Ecto neural progenitor cell (in vitro differentiated cells): ENCODE measurements around the gene SETMAR.
"Not testable (repeated sequence)": the region's sequence is repeated elsewhere in the genome, so short reads cannot be mapped to it uniquely, and the experiment has no call there.

Experiments
- DNase-seq: peaks from one replicate; pipeline ENCODE4 v3.0.0-alpha.2; 2018; ENCODE audit warnings: low spot score

SETMAR gene

GRCh38 chr3:4303187-4304123 lies at the start of gene SETMAR:
Gene SETMAR (plus strand): TSS chr3:4303369. CDS start chr3:4303371, 2 bp downstream.
- DNase-seq: peak; percentile 91

GRCh38 chr3:4261406-4261805 lies 41.8 kb upstream of the SETMAR start:
- no peak for DNase-seq

DNA sequence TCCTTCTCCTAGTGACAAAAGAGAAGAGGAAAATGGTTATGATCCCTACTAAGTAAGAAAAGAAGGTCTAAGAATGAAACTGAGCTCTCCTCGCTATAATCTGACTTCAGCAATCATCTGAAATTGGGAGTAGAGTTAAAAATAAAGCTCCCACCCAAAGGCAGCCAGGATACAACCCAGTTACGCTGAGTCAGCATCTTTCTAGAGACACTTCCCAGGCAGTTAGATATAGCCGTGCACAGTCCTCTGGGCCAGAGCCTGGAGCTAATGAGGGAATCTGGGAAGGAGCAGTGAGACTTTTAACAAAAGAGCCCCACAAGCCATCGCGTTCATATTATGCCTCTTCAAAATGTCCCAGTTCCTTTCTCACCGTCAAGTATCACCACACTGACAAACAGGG lies 39.1 kb upstream of the SETMAR start:
- no peak for DNase-seq

- DNase-seq: no peak
Observed at GRCh38 chr3:4270720-4271119, 32.4 kb upstream of the SETMAR start.

GRCh38 chr3:4271834-4272233 lies 31.3 kb upstream of the SETMAR start:
- DNase-seq: no peak

DNA sequence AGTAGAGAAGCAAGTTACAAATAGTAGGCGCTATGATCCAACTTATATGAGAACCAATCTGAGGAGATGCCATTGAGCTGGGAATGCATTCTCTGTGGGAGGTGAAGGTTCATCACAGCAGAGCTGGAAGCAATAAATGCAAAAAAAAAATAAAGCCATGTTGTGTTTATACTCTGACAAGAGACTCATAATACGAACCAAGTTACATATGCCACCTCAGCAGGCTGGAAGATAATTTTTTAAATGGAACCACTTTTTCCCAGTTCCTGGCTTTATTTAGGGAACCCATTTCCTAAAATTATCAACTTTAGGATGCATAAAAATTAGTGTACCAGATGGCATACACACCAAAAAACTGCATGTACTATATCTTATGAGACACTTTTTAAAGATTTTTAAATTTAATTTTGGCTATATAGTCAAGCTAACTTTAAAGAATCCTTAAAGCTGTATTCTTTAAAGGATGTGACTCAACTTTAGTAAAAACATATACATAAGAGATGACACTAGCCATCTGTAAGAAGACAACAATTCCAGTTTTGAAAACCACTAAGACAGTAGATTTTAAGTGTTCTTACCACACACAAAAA lies 23.6 kb upstream of the SETMAR start:
- no peak for DNase-seq

DNA sequence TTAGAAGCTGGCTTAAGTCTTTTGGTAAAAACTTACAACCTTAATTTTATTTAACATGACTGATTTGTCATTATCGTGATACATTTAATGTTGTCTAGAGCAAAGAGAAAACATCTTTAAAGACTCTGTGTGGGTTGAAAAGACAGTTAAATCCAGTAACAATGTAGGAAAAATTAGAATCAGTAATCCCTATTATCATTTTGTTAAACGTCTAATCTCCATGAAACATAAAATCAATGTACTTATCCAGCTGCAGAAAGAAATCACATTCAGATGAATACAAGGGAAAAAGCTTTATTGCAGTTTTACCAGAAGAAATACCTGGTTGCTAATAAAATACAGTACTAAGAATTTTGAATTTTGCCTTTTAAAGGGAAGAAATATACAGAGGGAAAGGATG lies 21.2 kb upstream of the SETMAR start:
- DNase-seq: no peak

DNA sequence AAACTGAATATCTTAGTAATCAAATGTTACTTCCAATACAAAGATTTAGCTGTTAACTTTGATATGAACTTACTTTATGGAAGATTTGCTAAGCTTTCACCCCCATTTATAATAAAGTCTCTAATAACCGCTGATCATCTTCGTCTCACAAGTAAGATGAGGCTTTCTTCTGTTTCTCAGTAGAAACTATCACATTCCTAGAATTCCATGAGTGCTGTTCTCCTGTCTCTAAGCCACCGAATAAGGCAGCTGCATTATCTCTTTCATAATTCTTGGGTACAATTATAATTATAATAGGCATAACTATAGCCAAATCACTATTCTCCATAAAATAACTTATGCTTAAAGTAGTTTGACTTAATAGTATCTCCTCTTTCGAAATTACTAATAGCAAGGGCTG lies 18.3 kb upstream of the SETMAR start:
- no peak for DNase-seq

- no peak for DNase-seq
Observed at GRCh38 chr3:4289044-4289443, 14.1 kb upstream of the SETMAR start.

GRCh38 chr3:4290272-4290893 lies 12.8 kb upstream of the SETMAR start:
- no peak for DNase-seq

GRCh38 chr3:4292301-4292700 lies 10.9 kb upstream of the SETMAR start:
- no peak for DNase-seq

- DNase-seq: no peak
Observed at GRCh38 chr3:4294616-4295327, 8.4 kb upstream of the SETMAR start.

GRCh38 chr3:4296454-4296853 lies 6.7 kb upstream of the SETMAR start:
- not testable (repeated sequence) for DNase-seq

DNA sequence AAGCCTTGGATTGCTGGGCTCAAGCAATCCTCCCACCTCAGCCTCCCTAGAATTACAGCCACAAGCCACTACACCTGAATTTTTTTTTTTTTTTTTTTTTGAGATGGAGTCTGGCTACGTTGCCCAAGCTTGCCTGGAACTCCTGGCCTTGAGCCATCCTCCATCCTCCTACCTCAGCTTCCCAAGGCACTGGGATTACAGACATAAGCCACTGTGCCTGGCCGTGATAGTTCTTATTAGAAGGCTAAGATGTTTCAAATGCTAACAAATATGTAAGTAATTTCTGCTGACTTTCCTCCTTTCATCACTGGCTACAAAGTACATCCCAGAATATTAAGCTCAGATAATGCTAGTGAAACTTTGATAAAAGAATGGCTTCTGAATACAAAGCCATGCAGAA lies 5.7 kb upstream of the SETMAR start:
- no peak for DNase-seq

DNA sequence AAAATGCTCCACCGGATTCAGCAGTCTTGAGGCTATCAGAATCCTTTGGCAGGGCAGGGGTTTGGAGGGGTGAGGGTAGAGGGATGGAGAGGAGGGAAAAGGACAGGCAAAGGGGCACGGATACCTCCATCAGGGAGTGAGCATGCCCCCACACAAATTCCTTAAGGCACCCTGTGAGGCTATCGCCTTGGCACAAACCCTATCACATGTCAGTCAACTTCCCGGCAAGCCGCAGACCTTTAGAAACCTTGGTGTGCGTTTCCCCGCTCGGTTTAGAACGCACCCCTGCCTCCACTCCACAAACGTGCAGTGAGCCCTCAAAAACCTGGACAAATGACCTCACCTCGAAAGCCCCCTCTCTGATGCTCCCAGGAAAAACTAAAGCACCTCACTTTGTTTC lies 422 bp upstream of the SETMAR start:
- DNase-seq: no peak

GRCh38 chr3:4305210-4305609 lies 2.0 kb downstream of the SETMAR start:
- not testable (repeated sequence) for DNase-seq

GRCh38 chr3:4306091-4306490 lies 2.9 kb downstream of the SETMAR start:
- DNase-seq: no peak

- no peak for DNase-seq
Observed at GRCh38 chr3:4306860-4307259, 3.7 kb downstream of the SETMAR start.

- DNase-seq: no peak
Observed at GRCh38 chr3:4309491-4310128, 6.4 kb downstream of the SETMAR start.

- no peak for DNase-seq
Observed at GRCh38 chr3:4310971-4311370, 7.8 kb downstream of the SETMAR start.

DNA sequence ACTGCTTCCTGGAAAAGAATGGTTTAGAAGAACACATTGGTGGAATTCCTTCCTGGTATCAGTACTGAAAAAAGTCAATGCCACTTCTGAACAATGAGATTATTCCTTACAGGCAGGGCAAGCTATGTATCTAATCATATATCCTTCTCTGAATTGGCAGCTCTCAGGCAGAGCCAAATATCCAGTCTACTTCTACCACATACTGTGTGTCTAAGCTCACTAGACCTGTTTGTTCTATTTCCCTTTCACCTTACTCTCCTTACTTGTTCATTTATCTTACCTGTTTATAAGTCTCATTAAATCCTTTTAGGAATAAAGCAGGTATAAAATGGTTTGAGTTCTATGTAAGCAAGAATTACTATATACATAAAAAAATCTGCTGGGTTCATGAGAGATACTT lies 8.3 kb downstream of the SETMAR start:
- DNase-seq: no peak
